Fibroblast of upper back skin (primary cell): ENCODE measurements around the gene C17orf67.

Experiments
- DNase-seq: peaks from one replicate; pipeline ENCODE4 v3.0.0-alpha.2; 2013

C17orf67 gene, protein sequence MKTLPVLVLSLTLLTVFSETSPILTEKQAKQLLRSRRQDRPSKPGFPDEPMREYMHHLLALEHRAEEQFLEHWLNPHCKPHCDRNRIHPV

GRCh38 chr17:56833809-56834379 is at the start of gene C17orf67, which contains the start of gene DGKE:
TSS of gene C17orf67 (minus strand) at chr17:56833920. CDS start at chr17:56815810, 18,110 bp downstream.
TSS of gene DGKE (plus strand) at chr17:56834151. CDS start at chr17:56834796, 645 bp downstream.
- peak; percentile 96 for DNase-seq

GRCh38 chr17:56881685-56882295 is 48.1 kb upstream of the C17orf67 start:
- DNase-seq: no peak

GRCh38 chr17:56880571-56880970 is 46.9 kb upstream of the C17orf67 start:
- DNase-seq: no peak

- no peak for DNase-seq
Measured at GRCh38 chr17:56880133-56880532, 46.4 kb upstream of the C17orf67 start.

- DNase-seq: no peak
Measured at GRCh38 chr17:56879280-56879679, 45.6 kb upstream of the C17orf67 start.

GRCh38 chr17:56876766-56877179 is 43.1 kb upstream of the C17orf67 start:
- DNase-seq: no peak

DNA sequence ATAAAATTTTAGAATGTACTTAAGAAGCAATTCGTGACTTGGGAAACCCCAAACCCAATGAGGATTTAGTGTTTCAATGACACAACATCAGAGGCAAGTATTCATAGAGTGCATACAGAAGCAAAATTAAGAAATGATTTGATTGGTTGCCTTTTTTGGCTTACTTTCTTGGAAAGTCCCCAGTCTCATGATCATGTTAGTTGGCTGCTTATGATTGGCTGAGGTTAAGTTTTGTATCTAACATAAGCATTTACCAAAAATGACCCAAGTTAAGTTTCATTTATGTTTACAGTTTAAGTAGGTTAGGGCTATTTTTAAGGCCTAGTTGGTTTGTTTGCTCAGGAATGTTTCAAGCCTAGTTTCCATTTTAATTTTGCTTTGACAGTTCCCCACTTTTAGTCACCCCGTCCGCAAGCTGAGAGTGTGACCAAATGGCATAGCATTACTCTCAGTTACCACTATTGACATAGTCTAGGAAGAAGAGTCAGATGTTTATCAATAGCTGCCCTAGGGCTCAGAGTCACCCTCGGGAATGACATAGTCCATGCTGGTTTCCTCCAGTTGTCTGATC is 36.4 kb upstream of the C17orf67 start:
- DNase-seq: no peak

DNA sequence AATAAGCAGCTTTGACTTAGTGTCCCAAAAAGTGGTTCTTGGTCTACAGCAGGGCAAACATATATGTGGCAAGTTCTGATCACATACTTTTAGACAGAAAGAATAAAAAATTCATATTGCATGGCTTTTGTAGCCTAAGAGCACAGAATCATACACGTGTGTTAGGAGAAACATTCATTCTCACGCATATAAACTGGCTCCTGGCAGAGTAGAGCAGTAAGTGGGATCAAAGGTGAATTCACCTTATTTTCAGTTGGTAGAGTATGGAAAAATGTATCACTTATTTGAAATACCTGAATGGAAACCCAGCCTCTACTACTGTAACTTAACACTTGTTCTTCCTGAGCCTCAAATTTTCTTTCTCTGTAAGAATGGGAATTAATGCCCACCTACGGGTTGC is 35.0 kb upstream of the C17orf67 start:
- no peak for DNase-seq

DNA sequence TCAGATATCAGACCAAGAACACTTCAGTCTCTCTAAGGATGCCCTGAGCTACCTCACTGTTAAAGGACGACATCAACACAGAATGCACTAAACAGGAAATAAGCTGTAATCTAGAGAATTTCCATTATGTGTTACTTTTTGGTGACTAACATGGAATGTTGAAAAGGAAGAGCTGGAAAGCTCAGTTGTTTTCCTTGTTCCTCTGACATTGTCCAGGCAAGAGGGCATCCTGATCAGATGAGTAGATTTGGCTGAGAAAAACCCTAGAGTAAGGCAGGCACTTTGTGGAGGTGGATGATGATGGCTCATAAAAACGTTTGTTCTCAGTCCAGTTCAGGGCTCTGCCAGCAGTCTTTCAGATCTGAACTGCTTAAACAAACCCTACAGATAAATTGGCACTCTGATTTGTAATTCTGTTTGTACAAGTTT is 34.2 kb upstream of the C17orf67 start:
- no peak for DNase-seq

GRCh38 chr17:56866496-56866895 is 32.8 kb upstream of the C17orf67 start:
- DNase-seq: no peak

DNA sequence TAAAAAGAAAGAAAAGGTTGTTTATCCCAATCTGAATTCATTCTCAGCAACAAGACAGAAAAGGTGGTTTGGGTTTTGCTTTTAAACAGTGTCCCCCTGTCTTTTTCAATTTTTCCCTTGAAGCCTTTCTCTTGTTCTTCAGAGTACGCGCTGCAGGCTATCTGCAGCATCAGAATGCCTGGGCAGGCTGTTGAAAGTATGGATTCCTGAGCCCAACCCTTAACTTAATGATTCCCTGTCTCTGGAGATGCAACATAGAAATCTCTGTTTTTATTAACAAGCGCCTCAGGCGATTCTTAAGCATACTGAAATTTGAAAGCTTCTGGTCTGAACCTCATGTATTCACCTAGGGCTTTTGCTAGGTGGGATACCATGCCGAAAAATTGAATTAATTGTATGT is 32.4 kb upstream of the C17orf67 start:
- no peak for DNase-seq

DNA sequence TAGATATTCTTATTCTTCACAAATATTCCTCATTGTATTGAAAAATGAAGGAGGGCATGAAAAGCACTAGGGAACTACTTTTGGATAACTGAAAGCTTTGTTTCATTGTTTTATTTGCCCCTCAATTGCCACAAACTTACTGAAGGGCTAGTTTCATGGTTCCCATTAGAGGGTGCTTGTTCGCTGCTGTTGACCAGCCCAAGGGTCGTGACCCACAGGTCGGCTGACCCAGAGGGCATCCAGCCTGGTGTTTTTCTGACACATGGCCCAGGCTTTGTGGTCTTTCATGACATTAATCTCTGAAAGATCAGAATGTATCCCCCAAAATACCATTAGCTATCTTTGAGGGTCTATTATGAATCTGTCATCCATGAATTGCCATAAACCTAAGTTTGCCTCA is 30.3 kb upstream of the C17orf67 start:
- DNase-seq: no peak

DNA sequence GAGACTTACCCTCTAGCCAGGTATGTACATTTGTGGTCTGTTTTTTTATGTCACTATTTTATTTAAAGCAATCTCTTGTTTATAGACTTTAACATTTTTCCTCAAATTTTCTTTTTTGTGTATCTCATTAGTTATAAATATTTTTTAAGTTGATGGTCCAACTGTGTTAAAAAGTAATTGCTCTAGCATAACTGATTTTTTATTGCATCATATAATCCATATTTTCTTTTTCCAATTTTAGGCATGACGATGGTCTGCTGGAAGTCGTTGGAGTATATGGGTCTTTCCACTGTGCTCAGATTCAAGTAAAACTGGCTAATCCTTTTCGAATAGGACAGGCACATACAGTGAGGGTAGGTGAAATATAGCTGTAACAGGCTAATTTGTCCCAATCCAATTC is 28.2 kb upstream of the C17orf67 start:
- DNase-seq: no peak

DNA sequence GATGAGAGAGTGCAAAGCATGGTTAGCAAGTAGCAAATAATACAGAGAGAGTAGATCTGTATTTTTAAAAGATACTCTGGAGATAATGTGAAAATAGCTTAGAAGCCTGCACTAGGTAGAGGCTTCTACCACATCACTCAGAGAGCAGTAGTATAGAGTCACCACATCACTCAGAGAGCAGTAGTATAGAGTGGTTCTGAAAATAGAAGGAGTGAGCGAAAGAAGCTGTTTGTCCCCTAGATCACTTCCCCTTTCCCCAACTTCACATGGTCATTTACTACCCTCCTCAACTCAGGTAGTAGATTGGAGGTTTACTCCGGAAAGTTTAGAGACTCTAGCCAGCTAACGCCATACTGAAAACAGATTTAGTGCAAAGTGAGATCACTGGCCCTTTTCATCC is 17.3 kb upstream of the C17orf67 start:
- no peak for DNase-seq

DNA sequence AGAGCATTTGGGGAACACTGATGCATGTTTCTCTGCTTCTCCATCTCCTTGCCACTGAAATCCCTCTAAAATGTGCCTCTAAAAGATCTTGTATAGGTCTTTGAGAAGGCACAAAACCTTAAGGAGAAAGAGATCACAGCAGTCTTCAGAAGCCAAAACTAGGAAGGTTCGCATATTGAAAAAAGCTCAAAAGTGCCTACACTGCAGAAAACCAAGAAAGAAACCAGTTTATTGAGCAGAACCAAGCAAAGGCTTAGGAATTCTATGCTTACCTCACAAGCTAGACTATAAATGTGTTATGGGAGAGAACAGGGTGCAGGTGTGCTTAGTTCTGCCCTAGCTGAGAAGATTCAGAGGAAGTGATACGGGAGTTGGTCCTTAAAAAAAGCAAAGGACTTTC is 16.9 kb upstream of the C17orf67 start:
- DNase-seq: no peak

DNA sequence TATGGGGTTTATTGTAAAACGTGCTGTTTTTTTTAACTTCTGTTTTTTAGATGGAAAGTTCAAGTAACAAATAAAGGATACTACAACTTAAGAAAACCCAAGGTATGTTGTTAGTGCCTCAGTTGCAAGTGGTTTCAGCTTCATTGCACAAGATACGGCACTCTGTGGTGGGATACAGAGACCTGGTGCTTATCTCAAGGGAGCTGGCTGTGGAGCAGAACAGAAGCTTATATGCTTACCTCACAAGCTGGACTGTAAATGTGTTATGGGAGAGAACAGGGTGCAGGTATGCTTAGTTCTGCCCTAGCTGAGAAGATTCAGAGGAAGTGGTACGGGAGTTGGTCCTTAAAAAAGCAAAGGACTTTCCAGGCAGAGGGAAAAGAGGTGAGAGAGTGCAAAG is 15.4 kb upstream of the C17orf67 start:
- no peak for DNase-seq

DNA sequence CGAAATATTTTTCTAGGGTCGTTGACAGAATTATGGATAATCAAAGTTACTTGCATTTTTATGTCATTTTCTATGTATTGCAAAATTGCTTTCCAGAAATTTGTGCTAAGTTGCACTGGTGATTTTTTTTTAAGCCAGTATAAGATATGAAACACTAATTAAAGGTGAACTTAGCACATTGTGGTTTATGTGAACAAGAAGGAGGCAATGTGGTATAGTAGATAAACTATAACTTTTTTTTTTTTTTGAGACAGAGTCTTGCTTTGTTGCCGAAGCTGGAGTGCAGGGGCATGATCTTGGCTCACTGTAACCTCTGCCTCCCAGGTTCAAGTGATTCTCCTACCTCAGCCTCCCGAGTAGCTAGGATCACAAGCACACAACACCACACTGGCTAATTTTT is 13.4 kb upstream of the C17orf67 start:
- no peak for DNase-seq

GRCh38 chr17:56845934-56846333 is 12.2 kb upstream of the C17orf67 start:
- no peak for DNase-seq

DNA sequence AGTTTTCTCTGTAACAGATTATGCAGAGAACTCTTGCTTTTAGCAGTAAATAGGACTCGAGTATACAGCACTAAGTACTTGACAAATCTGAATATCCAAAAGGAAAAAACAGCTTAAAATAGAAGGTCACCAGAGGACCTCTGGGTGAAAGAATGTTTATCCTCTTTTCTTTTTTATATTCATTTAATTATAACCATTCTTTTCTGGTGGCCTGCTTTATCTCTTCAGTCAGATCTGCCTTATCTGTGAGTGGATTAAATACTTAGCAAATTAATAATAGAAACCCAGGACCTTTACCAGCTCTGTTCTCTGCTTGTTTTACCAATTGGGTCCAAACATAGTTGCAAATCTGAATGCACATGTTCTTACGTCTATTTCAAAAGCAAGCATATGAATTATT is 8.9 kb upstream of the C17orf67 start:
- DNase-seq: no peak

DNA sequence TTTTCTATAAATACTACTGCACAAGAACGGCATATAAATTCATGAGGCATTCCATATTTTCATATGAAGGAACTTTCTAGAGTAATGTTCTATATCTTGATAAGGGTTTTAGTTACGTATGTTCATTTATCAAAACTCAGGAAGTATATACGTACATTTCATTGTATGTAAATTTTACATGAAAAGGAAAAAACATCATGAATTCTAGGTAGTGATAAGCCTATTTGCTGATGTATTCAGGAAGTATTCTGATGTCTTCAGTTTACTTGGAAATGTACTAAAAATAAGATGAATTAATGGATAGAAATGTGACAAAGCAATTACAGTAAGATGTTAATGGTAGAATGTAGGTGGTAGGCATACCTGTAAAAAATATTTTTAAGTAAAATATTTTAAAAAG is 5.0 kb upstream of the C17orf67 start:
- no peak for DNase-seq

GRCh38 chr17:56835264-56835585 is 1.5 kb upstream of the C17orf67 start:
- DNase-seq: no peak

GRCh38 chr17:56834380-56835263 is 902 bp upstream of the C17orf67 start:
- DNase-seq: peak; percentile 7

GRCh38 chr17:56833057-56833808 is 487 bp downstream of the C17orf67 start:
- peak; percentile 35 for DNase-seq
